ENCODE results near the gene OR2AT4. TPM values are rescaled to one million over a fixed set of nuclear protein-coding genes. Genes with fewer than 3 reads are reported as not detected.

OR2AT4 gene
- total RNA-seq, 4 donors from 2014 or later, result 0.06 TPM; not detected in 3

DNA sequence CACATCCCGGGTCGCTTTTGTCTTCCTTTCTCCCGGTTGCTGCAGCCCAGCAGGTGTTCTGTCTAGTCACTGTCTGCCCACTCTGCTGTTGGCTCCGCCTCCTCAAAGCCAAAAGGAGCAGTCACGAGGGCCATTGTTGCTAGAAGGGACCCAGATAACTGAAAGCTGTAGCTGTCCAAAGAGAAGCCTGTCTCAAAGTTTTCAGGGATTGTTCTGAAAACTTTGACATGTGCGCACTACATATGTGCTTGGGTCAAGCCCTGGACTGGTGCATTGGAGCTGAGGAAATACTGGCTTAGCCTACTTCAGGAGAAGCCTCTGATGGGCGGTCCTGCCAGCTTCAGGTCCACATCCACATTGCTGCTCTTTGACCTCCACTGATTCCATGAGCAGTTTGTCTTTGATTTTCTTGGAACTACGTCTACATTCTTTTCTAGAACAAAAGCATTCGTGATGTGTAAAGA lies 8.8 kb upstream of the OR2AT4 start:
- no peaks in the 10 kb centered on the region for H3K4me1 ChIP-seq
- H3K27ac ChIP-seq (replicated peaks in 1 of 4), result no peak overlapping the region
- 66% methylated on average over 9 of the region's 9 CpGs for WGBS
- peaks cover 0 to 4% (median 0%) of the 10 kb centered on the region in 4 donors for H3K9me3 ChIP-seq
- no peaks in the 10 kb centered on the region for H3K36me3 ChIP-seq
- no peak overlapping the region for H3K4me3 ChIP-seq
- TF ChIP-seq, protein P1, sequence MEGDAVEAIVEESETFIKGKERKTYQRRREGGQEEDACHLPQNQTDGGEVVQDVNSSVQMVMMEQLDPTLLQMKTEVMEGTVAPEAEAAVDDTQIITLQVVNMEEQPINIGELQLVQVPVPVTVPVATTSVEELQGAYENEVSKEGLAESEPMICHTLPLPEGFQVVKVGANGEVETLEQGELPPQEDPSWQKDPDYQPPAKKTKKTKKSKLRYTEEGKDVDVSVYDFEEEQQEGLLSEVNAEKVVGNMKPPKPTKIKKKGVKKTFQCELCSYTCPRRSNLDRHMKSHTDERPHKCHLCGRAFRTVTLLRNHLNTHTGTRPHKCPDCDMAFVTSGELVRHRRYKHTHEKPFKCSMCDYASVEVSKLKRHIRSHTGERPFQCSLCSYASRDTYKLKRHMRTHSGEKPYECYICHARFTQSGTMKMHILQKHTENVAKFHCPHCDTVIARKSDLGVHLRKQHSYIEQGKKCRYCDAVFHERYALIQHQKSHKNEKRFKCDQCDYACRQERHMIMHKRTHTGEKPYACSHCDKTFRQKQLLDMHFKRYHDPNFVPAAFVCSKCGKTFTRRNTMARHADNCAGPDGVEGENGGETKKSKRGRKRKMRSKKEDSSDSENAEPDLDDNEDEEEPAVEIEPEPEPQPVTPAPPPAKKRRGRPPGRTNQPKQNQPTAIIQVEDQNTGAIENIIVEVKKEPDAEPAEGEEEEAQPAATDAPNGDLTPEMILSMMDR (IDR thresholded peaks at IDR 0.05), result no peak
- no peak for TF ChIP-seq POLR2A (IDR thresholded peaks at IDR 0.05; ENCODE audit: low read depth)
- no peak for TF ChIP-seq POLR2AphosphoS5 (IDR thresholded peaks at IDR 0.05)
- TF ChIP-seq EP300 (IDR thresholded peaks at IDR 0.05), result no peak
- H3K27me3 ChIP-seq, result peaks cover 0 to 9% (median 3%) of the 10 kb centered on the region in 4 donors
- intact Hi-C loops (cut with DNase I), result no loop called here
- DNase-seq (ENCODE audit: extremely low spot score), result no peak

DNA sequence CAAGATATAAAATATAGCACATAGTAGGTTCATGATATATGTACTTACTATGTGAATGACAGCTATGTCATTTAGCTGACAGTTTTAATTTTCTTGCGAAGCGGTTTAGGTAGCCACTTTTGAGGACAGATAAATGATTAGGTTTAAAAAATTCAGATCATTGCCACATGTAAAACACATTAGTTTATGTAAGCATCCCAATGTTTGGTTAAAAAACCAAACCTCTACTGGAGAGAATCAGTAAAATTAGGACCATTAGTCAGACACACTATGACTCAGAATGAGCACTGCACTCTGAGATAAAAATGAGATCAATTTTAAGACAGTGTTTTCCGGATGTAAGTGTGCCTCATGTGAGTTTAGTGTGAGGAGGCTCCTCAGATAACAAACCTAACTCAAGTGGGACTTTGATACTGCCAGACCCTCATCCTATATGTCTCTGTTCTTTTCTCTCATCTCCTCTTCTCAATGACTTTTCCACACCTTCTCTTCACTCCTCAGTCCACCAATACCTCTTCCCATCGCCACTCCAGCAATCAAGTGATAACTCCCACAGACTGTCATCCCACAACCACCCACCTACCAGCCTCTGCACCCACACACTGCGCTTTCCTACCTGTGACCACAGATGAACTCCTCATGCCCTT lies 6.8 kb upstream of the OR2AT4 start:
- peaks cover 0 to 4% (median 0%) of the 10 kb centered on the region in 4 donors for H3K9me3 ChIP-seq
- no peak for TF ChIP-seq POLR2AphosphoS5 (IDR thresholded peaks at IDR 0.05)
- TF ChIP-seq POLR2A (IDR thresholded peaks at IDR 0.05; ENCODE audit: low read depth), result no peak
- TF ChIP-seq EP300 (IDR thresholded peaks at IDR 0.05), result no peak
- TF ChIP-seq, protein P1 (IDR thresholded peaks at IDR 0.05), result no peak
- 74% methylated on average over 5 of the region's 5 CpGs for WGBS
- H3K27ac ChIP-seq (replicated peaks in 1 of 4), result no peak overlapping the region
- H3K27me3 ChIP-seq, result peaks cover 0 to 17% (median 3%) of the 10 kb centered on the region in 4 donors
- intact Hi-C loops (cut with DNase I), result no loop called here
- no peak for DNase-seq (ENCODE audit: extremely low spot score)
- no peak overlapping the region for H3K4me3 ChIP-seq
- H3K36me3 ChIP-seq, result no peaks in the 10 kb centered on the region
- no peaks in the 10 kb centered on the region for H3K4me1 ChIP-seq

DNA sequence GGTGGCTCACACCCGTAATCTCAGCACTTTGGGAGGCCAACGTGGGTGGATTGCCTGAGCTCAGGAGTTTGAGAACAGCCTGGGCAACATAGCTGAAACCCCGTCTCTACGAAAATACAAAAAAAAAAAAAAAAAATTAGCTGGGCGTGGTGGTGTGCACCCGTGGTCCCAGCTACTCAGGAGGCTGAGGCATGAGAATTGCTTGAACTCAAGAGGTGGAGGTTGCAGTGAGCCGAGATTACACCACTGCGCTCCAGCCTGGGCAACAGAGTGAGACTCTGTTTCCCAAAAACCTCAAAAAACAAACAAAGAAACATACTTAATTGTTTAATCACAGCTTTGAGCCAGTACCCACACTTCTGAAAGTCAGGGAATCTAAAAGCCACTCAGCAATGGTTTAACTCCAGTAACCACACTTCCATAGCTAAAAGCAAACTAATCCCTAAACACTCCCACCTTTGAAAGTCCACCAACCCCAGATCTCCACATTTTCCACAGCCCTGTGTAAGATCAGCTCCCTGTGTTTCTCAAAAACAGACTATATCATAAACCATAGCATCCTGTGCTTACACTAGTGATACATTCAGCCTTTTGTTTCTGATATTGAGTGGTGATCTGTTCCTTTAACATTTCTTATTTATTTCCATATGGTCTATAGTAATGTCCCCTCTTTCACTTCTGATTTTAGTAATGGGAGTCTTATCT lies 4.9 kb upstream of the OR2AT4 start:
- Histone ChIP-seq H3K27ac (replicated peaks in 1 of 4) (no peak overlapping the region), H3K36me3 (no peaks in the 10 kb centered on the region), H3K4me3 (no peak overlapping the region), H3K4me1 (no peaks in the 10 kb centered on the region), H3K9me3 (peaks cover 0 to 4% (median 0%) of the 10 kb centered on the region in 4 donors), H3K27me3 (peaks cover 0 to 26% (median 3%) of the 10 kb centered on the region in 4 donors)
- WGBS, result 81% methylated on average over 8 of the region's 8 CpGs
- no peak for DNase-seq (ENCODE audit: extremely low spot score)
- intact Hi-C loops (cut with DNase I), result no loop called here
- TF ChIP-seq POLR2A (IDR thresholded peaks at IDR 0.05; ENCODE audit: low read depth) (no peak), EP300 (IDR thresholded peaks at IDR 0.05) (no peak), POLR2AphosphoS5 (IDR thresholded peaks at IDR 0.05) (no peak)
- TF ChIP-seq, protein P1 (IDR thresholded peaks at IDR 0.05), result no peak

- H3K36me3 ChIP-seq, result no peaks in the 10 kb centered on the region
- H3K9me3 ChIP-seq, result peaks cover 0 to 4% (median 0%) of the 10 kb centered on the region in 4 donors
- no peaks in the 10 kb centered on the region for H3K4me1 ChIP-seq
- no peak overlapping the region for H3K4me3 ChIP-seq
- no peak for TF ChIP-seq POLR2A (IDR thresholded peaks at IDR 0.05; ENCODE audit: low read depth)
- TF ChIP-seq, protein P1 (IDR thresholded peaks at IDR 0.05), result no peak
- no peak for TF ChIP-seq EP300 (IDR thresholded peaks at IDR 0.05)
- TF ChIP-seq POLR2AphosphoS5 (IDR thresholded peaks at IDR 0.05), result no peak
- no peak overlapping the region for H3K27ac ChIP-seq (replicated peaks in 1 of 4)
- peaks cover 0 to 24% (median 3%) of the 10 kb centered on the region in 4 donors for H3K27me3 ChIP-seq
- no peak for DNase-seq (ENCODE audit: extremely low spot score)
- intact Hi-C loops (cut with DNase I), result no loop called here
- WGBS, result 24% methylated on average over 3 of the region's 3 CpGs
Observed at GRCh38 chr11:75100314-75100713, 3.6 kb upstream of the OR2AT4 start.

Measured in esophagus muscularis mucosa (tissue), 4 donors.